Measurements from ENCODE around the gene KCTD4.

KCTD4 gene

GRCh38 chr13:45166858-45167257 is 34.0 kb downstream of the KCTD4 start:
- DNase-seq = no peak
- Histone ChIP-seq H3K27me3 (no peaks in the 10 kb centered on the region), H3K9me3 (no peaks in the 10 kb centered on the region), H3K4me1 (no peaks in the 10 kb centered on the region), H3K36me3 (peaks cover 2% of the 10 kb centered on the region; the same call in 1 of the 2 replicates), H3K4me3 (ENCODE audit: low read depth, low read length) (no peak overlapping the region)
- no peak for TF ChIP-seq CTCF (IDR thresholded peaks at IDR 0.05; ENCODE audit: low read depth, low read length)

GRCh38 chr13:45162821-45163220 is 38.0 kb downstream of the KCTD4 start:
- peaks cover 18% of the 10 kb centered on the region for H3K36me3 ChIP-seq
- DNase-seq = no peak
- H3K4me3 ChIP-seq (ENCODE audit: low read depth, low read length) = no peak overlapping the region
- H3K27me3 ChIP-seq = no peaks in the 10 kb centered on the region
- no peak for TF ChIP-seq CTCF (IDR thresholded peaks at IDR 0.05; ENCODE audit: low read depth, low read length)
- no peaks in the 10 kb centered on the region for H3K9me3 ChIP-seq
- H3K4me1 ChIP-seq = no peaks in the 10 kb centered on the region; the same call in 1 of the 2 replicates

- TF ChIP-seq CTCF (IDR thresholded peaks at IDR 0.05; ENCODE audit: low read depth, low read length) = no peak
- H3K4me3 ChIP-seq (ENCODE audit: low read depth, low read length) = no peak overlapping the region
- peaks cover 20% of the 10 kb centered on the region for H3K36me3 ChIP-seq
- no peaks in the 10 kb centered on the region for H3K9me3 ChIP-seq
- no peaks in the 10 kb centered on the region for H3K27me3 ChIP-seq
- no peaks in the 10 kb centered on the region; the same call in 1 of the 2 replicates for H3K4me1 ChIP-seq
- DNase-seq = no peak
Observed at GRCh38 chr13:45162194-45162593, 38.7 kb downstream of the KCTD4 start.

- Histone ChIP-seq H3K9me3 (no peaks in the 10 kb centered on the region), H3K4me1 (no peaks in the 10 kb centered on the region; the same call in 1 of the 2 replicates), H3K36me3 (peaks cover 23% of the 10 kb centered on the region), H3K4me3 (ENCODE audit: low read depth, low read length) (no peak overlapping the region), H3K27me3 (no peaks in the 10 kb centered on the region)
- DNase-seq = no peak
- no peak for TF ChIP-seq CTCF (IDR thresholded peaks at IDR 0.05; ENCODE audit: low read depth, low read length)
Observed at GRCh38 chr13:45156565-45157361, 44.1 kb downstream of the KCTD4 start.

GRCh38 chr13:45149964-45150363 is 50.9 kb downstream of the KCTD4 start:
- no peak for TF ChIP-seq CTCF (IDR thresholded peaks at IDR 0.05; ENCODE audit: low read depth, low read length)
- H3K4me3 ChIP-seq (ENCODE audit: low read depth, low read length) = no peak overlapping the region
- H3K27me3 ChIP-seq = no peaks in the 10 kb centered on the region
- H3K4me1 ChIP-seq = peaks cover 3% of the 10 kb centered on the region
- no peak for DNase-seq
- H3K36me3 ChIP-seq = peaks cover 6% of the 10 kb centered on the region; the same call in 1 of the 2 replicates
- H3K9me3 ChIP-seq = no peaks in the 10 kb centered on the region

- peaks cover 4% of the 10 kb centered on the region; the same call in 1 of the 2 replicates for H3K36me3 ChIP-seq
- H3K4me3 ChIP-seq (ENCODE audit: low read depth, low read length) = no peak overlapping the region
- peaks cover 3% of the 10 kb centered on the region for H3K4me1 ChIP-seq
- H3K27me3 ChIP-seq = no peaks in the 10 kb centered on the region
- TF ChIP-seq CTCF (IDR thresholded peaks at IDR 0.05; ENCODE audit: low read depth, low read length) = no peak
- DNase-seq = no peak
- H3K9me3 ChIP-seq = no peaks in the 10 kb centered on the region
Observed at GRCh38 chr13:45143346-45143751, 57.5 kb downstream of the KCTD4 start.
